DOHH2 (cell line): Measurements from ENCODE around the gene SEM1.
"Not testable (repeated sequence)": the region's sequence is repeated elsewhere in the genome, so short reads cannot be mapped to it uniquely, and the experiment has no call there.

ENCODE experiments used
- CTCF ChIP-seq: fragments of 200-600 bp; sonication (generic); IDR thresholded peaks from one replicate; pipeline ENCODE4 v1.5.1; 2014; ENCODE audit warnings: antibody characterized with exemption, mild to moderate bottlenecking, low read depth, low read length; ENCODE audit not compliant: poor library complexity, severe bottlenecking
- EZH2phosphoT487 ChIP-seq: fragments of 200-600 bp; sonication (generic); IDR thresholded peaks from 2 replicates; pipeline ENCODE4 v1.6.1; 2017; ENCODE audit warnings: borderline replicate concordance, mild to moderate bottlenecking, antibody characterized with exemption, low read length, moderate library complexity, mixed read lengths

- not testable (repeated sequence) for TF ChIP-seq CTCF, EZH2phosphoT487
Measured at GRCh38 chr7:96698449-96698848, 11.2 kb downstream of the SEM1 start.
